ENCODE measurements around the gene MUCL3. TPM values are rescaled to one million over a fixed set of nuclear protein-coding genes. Genes with fewer than 3 reads are reported as not detected.
A peak's percentile ranks its signal among the peaks of the same experiment; 100 is the strongest.
"Not testable (repeated sequence)": the region's sequence is repeated elsewhere in the genome, so short reads cannot be mapped to it uniquely, and the experiment has no call there.

MUCL3 gene
- total RNA-seq, 2 donors from 2014 or later = not detected

DNA sequence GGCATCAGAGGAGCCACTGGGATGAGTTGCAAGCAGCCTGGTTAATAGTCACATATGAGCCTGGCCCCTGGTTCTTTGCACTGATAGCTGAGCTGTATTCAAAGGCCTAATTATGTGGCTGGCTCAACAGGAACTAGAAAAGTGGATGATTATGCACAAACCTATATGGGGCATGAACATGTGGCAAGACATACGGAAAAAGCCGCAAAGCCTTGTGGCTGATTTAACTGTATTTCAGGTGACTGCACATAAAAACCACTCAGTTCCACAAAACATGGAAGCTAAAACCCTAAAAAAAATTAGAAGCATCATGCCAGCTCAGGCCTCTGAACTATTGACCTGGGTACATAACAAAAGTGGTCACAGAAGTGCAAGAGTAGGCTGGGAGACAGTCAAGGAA lies 56.5 kb downstream of the MUCL3 start:
- no peaks in the 10 kb centered on the region for H3K27me3 Mint-ChIP-seq
- no peaks in the 10 kb centered on the region for H3K4me1 Mint-ChIP-seq
- no peaks in the 10 kb centered on the region for H3K9me3 Mint-ChIP-seq
- no peak overlapping the region for H3K27ac Mint-ChIP-seq
- no peak overlapping the region for H3K4me3 Mint-ChIP-seq
- H3K36me3 Mint-ChIP-seq (ENCODE audit: low read depth) = no peaks in the 10 kb centered on the region
- no peak for ATAC-seq (replicated peaks)

DNA sequence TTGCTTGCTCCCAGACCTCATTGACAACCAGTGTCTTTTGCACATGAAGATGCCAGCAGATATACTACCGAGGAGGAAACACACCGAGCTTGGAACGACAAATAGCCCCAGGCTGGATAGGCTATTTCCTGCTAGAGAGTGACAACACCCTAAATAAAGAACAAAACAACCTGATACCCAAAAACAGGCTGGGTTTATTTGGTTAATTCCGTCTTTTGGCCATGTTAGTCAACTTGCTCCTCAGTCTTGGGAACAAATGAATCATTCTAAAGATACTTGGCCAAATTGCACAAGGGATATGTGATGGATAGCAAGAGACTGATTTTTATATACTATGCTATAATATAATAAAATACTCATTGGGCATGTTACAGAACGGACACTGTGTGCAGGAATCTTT lies 58.0 kb downstream of the MUCL3 start:
- no peak overlapping the region for H3K27ac Mint-ChIP-seq

DNA sequence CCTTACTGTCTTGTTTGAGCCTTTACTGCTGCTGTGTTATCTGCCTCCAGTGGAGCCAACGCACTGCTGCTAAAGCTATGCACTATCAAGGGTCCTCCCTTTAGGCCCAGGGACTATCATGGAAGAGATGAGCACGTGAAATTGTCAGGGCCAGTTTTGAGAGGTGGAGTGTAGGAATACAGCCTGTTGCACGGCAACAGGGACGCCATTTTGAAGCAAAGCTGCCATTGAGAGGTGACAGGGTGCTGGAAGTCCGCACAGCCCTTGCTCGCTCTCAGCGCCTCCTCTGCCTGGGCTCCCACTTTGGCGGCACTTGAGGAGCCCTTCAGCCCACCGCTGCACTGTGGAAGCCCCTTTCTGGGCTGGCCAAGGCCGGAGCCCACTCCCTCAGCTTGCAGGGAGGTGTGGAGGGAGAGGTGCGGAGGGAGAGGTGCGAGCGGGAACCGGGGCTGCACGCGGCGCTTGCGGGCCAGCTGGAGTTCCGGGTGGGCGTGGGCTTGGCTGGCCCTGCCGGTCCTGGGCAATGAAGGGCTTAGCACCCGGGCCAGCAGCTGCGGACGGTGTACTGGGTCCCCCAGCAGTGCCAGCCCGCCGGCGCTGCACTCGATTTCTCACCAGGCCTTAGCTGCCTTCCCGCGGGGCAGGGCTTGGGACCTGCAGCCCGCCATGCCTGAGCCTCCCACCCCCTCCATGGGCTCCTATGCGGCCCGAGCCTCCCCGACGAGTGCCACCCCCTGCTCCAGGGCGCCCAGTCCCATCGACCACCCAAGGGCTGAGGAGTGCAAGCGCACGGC lies 59.5 kb downstream of the MUCL3 start:
- peaks cover 10% of the 10 kb centered on the region for H3K4me1 Mint-ChIP-seq
- H3K4me3 Mint-ChIP-seq; H3K9me3 Mint-ChIP-seq; H3K27me3 Mint-ChIP-seq; H3K27ac Mint-ChIP-seq; H3K36me3 Mint-ChIP-seq (ENCODE audit: low read depth); ATAC-seq (replicated peaks): not testable (repeated sequence)

More for the DNA sequence above, 58.0 kb downstream of the MUCL3 start:
- peaks cover 5% of the 10 kb centered on the region for H3K4me1 Mint-ChIP-seq
- no peak for ATAC-seq (replicated peaks)
- peaks cover 4% of the 10 kb centered on the region for H3K27me3 Mint-ChIP-seq
- H3K36me3 Mint-ChIP-seq (ENCODE audit: low read depth) = no peaks in the 10 kb centered on the region
- H3K9me3 Mint-ChIP-seq = no peaks in the 10 kb centered on the region
- H3K4me3 Mint-ChIP-seq = no peak overlapping the region

GRCh38 chr6:31001281-31001888 lies 60.6 kb downstream of the MUCL3 start:
- no peaks in the 10 kb centered on the region for H3K9me3 Mint-ChIP-seq
- H3K4me3 Mint-ChIP-seq = no peak overlapping the region
- no peak for ATAC-seq (replicated peaks)
- no peak overlapping the region for H3K27ac Mint-ChIP-seq
- no peaks in the 10 kb centered on the region for H3K36me3 Mint-ChIP-seq (ENCODE audit: low read depth)
- peaks cover 4% of the 10 kb centered on the region for H3K27me3 Mint-ChIP-seq
- peaks cover 10% of the 10 kb centered on the region for H3K4me1 Mint-ChIP-seq

DNA sequence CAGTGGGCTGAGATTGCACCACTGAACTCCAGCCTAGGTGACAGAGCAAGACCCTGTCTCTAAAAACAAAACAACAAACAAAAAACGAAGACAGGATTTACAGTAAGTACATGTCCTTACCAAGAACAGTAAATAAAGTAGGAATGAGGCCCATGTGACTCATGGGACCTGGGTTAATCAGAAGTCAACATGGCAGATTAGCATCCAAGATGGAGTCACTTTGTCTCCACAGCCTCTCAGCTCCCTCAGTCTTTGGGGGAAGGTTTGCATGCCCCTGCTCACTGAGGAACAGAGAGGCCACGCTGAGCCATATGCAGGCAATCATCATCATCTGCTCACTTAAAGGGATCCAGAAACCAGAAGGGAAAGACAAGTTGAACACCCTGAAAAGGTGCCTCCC lies 61.7 kb downstream of the MUCL3 start:
- H3K27me3 Mint-ChIP-seq = peaks cover 7% of the 10 kb centered on the region
- H3K36me3 Mint-ChIP-seq (ENCODE audit: low read depth) = no peaks in the 10 kb centered on the region
- H3K9me3 Mint-ChIP-seq = no peaks in the 10 kb centered on the region
- peak overlapping the region; percentile 35 for H3K27ac Mint-ChIP-seq
- H3K4me3 Mint-ChIP-seq = no peak overlapping the region
- no peak for ATAC-seq (replicated peaks)
- peaks cover 10% of the 10 kb centered on the region for H3K4me1 Mint-ChIP-seq

Other genes with a start within 250 kb of the MUCL3 start
- gene NRM, start 250.0 kb upstream of the MUCL3 start, total RNA-seq = 10 to 100 TPM; 26.0 to 36.9 TPM
- 10 to 100 TPM; 57.4 to 82.1 TPM for gene MDC1, start 223.7 kb upstream of the MUCL3 start, total RNA-seq
- 1,000 to 10,000 TPM; 1,139 to 1,437 TPM for gene TUBB, start 220.6 kb upstream of the MUCL3 start, total RNA-seq
- gene FLOT1, start 198.3 kb upstream of the MUCL3 start, total RNA-seq = 100 to 1,000 TPM; 152 to 161 TPM
- 100 to 1,000 TPM in 1 of 2 donors, 10 to 100 TPM in 1; 55.6 to 617 TPM for gene IER3, start 196.4 kb upstream of the MUCL3 start, total RNA-seq
- gene DDR1, start 56.5 kb upstream of the MUCL3 start, total RNA-seq = 10 to 100 TPM in 1 of 2 donors, 1 to 10 TPM in 1; 3.0 to 19.5 TPM
- gene GTF2H4, start 32.8 kb upstream of the MUCL3 start, total RNA-seq = 10 to 100 TPM; 34.3 to 39.9 TPM
- 10 to 100 TPM; 50.5 to 64.4 TPM for gene VARS2, start 26.7 kb upstream of the MUCL3 start, total RNA-seq
- gene SFTA2, start 8.8 kb upstream of the MUCL3 start, total RNA-seq = not detected
- gene MUC21, start 42.7 kb downstream of the MUCL3 start, total RNA-seq = not detected
- gene MUC22, start 69.5 kb downstream of the MUCL3 start, total RNA-seq = not detected
- not detected for gene C6orf15, start 171.6 kb downstream of the MUCL3 start, total RNA-seq
- not detected for gene PSORS1C1, start 173.8 kb downstream of the MUCL3 start, total RNA-seq
- gene CDSN, start 179.5 kb downstream of the MUCL3 start, total RNA-seq = not detected
- not detected for gene PSORS1C2, start 198.1 kb downstream of the MUCL3 start, total RNA-seq
- 10 to 100 TPM; 52.4 to 85.5 TPM for gene CCHCR1, start 216.8 kb downstream of the MUCL3 start, total RNA-seq
- 100 to 1,000 TPM in 1 of 2 donors, 10 to 100 TPM in 1; 91.1 to 125 TPM for gene TCF19, start 217.6 kb downstream of the MUCL3 start, total RNA-seq
- under 1 TPM in 1 of 2 donors, not detected in 1; 0.16 TPM for gene POU5F1, start 229.7 kb downstream of the MUCL3 start, total RNA-seq

All from activated T-helper 17 cell treated with anti-CD3 and anti-CD28 coated beads, Interleukin-2, amount 50 U/mL, for 72 hours (primary cell).